Activated CD4-positive, alpha-beta T cell treated with anti-CD3 and anti-CD28 coated beads for 24 hours (primary cell): ENCODE results near the gene DAAM2.

ENCODE experiments used
- DNase-seq, 2 donors: peaks; one replicate each; pipeline ENCODE4 v3.0.0-alpha.2; 2020; ENCODE audit warnings: low read depth in 2 of 2

The DAAM2 gene

DNA sequence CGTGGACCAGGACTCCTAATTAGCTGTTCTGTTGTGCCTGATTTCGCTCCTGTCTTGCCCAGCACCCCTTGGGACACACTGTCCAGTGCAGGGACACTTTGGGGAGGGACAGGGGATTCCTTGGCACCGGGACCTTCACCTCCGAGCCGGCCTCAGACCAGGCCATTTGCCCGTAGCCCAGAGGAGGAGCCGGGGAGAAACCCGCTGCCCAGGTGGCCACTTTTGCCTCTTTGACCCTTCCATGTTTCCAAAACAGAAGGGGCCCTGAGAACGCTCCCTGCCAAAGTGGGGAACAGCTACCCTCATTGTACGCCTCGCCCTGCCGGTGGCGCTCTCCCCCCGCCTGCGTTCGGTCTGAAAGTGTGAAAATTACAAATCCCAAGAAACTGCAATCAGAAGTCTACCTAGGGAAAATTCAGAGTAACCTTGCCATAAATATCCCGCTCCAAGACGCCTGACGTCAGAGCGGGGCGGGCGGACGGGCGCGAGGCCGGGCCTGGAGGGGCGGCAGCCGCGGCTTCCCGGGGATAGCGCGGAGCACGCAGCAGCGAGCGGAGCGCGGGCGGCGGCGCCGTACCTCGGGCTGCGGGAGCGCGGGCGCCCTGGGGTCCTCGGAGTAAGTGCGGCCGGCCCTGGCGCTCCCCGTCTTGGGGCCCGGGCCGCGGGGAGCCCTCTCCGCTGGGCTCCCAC lies at the start of gene DAAM2:
Gene DAAM2 (plus strand): TSS at position 527 of the 690 bp plus-strand sequence. CDS start 63,927 bp downstream, outside the sequence.
- DNase-seq = no peak

DNA sequence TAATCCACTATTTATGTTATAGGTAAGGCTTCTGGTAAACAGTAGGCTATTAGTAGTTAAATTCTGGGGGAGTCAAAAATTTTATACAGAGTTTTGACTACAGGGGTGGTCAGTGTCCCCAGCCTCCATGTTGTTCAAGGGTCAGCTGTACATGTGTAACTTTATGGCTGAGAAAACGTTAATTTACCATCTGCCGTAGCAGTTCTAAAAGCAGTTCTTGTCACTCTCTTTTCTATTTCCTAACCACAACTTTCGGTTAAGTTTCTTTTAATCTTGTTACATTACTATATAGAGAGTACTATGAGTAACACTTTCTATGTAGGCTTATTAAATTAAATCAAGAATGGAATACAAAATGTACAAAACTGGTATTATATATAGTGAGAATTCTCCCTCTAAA lies 45.4 kb upstream of the DAAM2 start:
- DNase-seq = no peak

DNA sequence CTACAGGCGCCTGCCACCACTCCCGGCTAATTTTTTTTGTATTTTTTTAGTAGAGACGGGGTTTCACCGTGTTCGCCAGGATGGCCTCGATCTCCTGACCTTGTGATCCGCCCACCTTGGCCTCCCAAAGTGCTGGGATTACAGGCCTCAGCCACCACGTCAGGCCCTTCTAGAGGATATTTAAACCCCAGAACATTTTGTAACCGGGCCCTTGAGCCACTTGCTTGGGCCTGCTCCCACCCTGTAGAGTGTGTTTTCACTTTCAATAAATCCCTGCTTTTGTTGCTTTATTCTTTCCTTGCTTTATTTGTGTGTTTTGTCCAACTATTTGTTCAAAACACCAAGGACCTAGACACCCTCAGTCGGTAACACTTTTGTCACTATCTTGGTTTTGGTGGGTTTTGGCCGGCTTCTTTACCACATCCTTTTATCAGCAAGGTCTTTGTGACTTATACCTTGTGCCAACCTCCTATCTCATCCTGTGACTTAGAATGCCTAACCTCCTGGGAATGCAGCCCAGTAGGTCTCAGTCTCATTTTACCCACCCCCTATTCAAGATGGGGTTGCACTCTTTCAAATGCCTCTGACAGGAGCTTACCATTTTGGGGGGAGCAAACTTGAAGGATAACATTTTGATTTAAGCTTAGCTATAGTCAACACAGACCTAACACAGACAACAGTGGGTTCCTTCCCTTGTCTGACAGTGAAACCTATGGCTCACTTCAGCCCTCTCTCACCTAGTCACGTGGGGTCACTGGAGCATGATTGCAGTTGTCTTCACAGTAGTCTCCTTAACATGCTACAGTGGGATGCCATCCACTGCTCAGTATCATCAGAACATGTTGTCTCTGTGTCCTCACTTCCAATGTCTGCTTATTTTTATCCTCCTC lies 39.1 kb upstream of the DAAM2 start:
- no peak for DNase-seq

DNA sequence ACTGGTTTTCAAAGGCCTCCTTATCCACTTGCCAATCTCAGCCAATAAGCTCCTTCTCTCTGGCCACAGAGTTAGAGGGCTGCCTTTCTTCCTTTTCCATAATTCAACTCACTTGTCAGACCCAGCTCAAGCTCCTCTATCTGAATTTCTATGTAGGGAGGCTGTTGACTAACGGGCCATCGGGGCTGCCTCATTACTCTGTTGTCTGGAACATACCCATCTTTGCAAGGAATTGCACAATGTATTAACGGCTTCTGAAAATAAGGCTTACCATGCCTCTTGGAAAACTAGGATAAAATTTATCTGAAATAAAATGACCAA lies 38.5 kb upstream of the DAAM2 start:
- no peak for DNase-seq

DNA sequence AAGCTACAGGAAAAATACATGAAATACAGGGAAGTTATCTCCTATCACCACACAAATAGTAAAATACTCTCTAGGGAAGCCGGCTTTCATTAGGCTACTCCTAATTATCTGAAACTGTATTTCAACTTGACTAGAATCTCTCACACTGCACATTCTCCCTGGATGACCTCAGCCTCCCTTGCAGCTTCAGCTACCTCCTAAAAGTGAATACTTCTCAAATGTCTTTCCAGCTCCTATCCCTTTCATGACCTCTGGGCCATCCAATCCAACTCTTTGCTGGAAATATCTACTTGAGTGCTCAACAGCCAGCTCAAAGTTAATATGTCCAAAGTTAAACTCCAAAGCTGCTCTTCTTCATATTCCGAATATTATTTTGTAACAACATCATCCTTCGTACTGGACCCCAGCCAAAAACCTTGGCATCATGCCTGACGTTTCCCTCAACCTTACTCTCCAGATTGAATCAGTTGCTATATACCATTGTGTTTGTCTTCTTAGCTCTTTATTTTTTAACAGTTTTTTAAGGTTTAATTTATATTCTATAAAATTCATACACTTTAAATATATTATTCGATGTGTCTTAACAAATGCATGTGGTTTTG lies 37.6 kb upstream of the DAAM2 start:
- no peak for DNase-seq

DNA sequence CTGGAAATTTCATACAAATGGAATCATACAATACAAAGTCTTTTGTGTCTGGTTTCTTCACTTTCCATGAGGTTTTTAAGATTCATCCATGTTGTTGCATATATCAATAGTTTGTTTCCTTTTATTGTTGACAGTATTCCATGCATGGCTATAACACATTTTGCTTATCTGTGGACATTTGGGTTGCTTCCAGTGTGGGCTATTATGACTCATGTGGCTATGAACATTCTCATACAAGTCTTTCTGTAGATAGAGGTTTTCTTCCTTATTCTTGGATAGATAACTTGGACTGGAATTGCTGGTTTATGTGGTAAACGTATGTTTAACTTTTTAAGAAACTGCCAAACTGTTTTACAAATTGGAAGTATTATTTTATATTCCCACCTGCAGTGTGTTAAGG lies 36.9 kb upstream of the DAAM2 start:
- DNase-seq = no peak

DNA sequence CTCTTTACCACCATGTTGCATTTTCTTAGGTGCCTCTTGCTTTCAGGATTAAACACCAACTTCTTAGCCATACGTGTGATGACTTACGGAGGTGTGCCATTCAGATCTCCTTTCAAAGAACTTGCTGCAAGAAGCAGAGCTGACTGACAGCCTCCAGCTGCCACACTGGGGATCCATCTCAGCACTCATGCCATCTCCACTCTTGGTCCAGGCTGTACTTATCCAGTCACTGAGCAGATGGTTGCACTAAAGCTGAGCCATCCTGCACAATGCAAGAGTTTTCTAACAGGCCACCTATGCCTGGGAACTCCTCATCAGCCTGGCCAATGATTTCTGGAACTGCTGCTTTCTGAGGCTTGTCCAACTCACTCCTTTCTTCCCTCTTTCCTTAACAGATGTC lies 35.6 kb upstream of the DAAM2 start:
- DNase-seq = no peak

DNA sequence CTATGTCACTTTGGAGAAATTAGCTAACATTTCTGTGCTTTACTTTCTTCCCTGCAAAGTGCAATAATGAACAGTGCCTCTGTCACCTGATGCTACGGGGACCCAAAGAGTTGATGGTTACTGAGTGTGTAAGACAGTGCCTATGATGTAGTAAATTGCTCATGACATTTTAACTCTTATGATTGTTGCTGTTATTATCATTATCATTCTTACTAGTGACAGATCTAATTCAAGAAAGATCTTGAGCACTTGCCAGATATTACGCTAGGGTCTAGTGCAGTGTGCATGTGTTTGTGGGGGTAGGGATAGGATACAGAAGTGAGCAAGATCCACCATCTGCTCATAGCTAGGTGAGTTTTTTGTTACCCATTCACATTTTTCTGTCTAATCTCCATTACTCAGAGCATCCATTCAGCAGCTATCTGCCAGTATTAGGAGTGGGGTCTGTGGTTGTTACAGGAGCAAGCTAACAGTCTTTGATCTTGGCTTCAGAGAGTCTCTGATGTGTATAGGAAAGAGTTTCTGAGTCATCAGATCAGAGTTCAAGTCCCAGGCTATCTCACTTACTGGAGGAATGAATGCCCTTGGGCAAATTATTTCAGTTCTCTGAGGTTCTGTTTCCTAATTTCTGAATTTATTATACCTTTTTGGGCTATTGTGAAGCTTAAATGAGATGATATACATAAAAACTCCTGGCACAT lies 33.1 kb upstream of the DAAM2 start:
- no peak for DNase-seq

DNA sequence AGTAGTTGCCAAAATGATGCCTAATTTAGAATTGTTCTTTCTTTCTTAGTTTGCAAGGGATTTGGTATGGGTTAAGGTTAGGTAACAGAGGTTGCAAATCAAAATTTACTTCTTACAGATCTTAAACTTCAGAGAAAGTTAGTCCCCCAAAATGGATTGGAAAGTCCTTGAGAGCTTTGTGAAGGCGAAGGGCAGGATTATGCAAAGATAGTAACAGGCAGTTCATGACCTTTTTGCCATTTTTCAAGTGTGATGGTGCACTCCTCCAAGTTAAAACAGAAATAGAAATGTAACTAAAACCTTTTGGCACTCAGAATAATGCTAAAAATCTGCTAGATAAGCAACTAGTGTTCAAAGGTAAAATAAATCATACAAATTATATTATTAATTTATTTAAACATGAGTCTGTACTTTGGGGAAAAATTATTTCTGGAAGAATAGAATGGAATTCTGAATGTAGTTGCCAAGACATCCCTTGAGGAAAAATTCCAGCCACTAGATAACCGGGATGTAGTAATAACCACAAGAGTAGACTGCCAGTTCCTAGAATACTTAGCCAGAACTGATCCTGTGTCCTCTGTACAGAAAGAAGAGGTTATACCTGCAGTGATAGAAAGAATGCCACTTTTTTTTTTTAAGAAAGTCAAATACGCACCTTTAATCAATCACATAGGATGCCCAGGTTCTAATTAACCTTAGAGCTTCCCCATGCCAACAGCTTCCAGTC lies 31.8 kb upstream of the DAAM2 start:
- no peak for DNase-seq

DNA sequence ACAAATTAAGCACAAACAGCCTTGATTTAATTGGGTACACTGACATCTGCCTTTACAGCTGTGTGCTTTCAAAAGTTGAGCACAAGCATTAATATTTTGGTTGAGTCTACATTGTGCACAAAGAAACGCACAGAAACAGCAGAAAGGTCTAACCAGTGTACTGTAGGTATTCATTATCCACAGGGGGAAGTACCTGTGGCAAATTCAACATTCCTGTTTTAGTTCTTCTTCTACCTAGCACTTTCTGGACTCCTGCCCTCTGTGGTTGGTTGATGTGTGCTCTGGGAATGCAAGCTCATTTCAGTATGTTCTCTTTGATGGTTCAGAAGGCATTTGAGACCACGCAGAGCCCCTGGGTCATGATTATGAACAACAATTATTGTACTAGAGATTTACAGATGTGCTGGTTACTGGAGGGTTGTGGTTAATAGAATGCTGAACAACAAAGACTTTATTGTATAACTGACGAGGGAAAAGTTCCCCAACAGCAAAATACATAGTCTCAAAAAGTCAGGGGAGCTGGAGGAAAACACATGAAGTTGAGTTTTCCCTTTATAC lies 26.6 kb upstream of the DAAM2 start:
- DNase-seq = no peak

DNA sequence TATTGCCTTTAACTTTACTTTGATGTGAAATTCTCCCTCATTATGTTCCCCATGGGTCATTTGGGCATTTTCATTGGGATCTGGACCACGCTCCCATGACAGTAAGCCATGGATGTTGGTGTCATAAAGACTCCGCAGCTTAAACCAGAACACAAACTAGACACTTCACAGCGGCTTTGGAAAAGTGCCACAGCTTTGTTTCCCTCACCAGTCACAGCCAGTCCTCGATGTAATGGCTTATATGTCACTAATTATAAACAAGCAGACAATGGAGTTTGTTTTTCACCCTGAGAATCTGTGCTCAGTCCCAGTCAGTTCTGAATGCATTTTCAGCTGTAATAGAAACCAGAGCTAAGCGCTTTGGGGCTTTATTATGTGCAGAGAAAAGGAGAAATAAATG lies 23.2 kb upstream of the DAAM2 start:
- DNase-seq = no peak

DNA sequence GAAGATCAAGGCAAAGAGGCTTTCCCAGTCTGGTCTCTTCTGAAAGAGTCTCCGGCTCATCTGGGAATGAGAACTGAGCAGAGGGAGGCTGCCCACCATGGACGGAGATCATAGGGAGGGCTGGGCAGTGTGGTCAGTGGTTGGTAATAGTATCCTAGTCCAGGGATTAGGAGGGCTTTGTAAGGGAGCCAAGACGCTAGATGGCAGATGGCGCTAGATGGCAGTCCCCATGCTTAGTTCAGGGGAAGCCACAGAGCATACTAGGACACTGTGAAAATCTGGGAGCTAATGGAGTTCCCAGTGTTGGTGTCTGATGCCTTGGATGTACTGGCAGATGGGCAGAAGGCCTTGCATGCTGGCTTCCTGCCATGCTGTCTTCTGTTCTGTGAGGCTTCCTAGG lies 21.7 kb upstream of the DAAM2 start:
- no peak for DNase-seq

DNA sequence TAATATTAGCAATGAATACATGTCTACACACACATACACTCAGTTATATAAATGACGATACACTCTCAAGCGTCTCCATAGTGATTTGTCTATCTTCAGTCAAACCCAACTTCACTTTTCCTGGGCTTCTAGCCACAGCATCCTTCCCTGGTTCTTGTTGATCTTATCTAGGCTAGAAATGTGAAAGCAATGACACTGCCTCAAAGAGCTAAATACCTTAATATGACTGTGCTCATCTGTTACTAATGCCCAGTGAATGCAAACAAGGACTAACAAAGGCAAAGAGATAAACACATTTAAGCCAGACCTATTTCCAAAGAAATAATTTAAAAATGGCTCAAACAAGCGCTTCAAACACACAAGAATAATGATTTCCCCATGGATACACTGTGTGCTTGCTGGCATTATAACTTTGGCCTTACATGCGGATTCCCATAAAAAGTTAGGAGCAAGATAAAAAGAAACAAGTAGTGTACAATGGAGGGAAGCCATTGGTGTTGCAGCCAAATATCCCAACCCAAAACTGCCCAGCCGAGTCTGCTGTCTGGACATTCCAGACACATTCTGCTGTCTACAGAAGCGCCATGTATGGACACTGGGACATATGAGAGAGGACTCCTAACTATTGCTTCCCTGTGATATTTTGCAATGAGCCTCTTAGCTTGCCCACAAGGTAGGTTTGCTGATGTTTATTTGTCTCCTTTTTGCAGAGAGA lies 19.5 kb upstream of the DAAM2 start:
- DNase-seq = no peak

DNA sequence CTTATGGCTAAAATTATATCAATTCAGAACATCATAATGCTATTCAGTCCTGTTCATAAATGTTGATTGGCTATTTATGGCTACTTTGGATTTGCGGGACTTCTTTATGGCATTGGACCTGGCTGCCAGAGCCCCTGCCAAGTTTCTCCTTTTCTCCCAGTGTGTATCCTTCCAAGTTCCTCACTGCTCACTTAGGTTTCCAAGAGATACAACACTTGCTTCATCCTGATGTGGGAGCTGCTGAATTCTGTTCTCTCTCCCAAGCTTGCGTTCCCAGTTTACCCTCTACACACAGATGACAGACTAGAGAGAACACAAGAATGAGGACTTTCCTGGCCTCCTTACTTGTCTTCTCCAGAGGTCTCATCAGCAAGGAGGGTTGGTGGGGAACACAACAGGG lies 18.4 kb upstream of the DAAM2 start:
- DNase-seq = no peak

DNA sequence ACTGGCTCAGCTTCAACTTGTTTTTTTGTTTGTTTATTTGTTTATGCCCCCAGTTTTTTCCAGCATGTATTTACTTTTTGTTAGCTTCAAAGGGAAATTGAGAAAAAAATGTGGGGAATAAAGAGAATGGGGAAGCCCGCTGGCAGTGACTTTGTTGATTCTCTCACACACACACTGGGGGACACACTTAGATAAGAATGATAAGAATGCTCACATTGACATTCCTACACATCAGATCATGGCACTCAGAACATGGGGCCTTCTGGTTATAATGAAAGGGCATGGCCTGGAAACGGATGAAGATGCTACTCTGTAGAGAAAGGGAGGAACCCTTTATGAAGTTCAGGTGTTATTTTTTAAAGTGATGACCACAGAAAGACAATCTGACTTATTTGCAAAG lies 15.6 kb upstream of the DAAM2 start:
- DNase-seq = no peak

DNA sequence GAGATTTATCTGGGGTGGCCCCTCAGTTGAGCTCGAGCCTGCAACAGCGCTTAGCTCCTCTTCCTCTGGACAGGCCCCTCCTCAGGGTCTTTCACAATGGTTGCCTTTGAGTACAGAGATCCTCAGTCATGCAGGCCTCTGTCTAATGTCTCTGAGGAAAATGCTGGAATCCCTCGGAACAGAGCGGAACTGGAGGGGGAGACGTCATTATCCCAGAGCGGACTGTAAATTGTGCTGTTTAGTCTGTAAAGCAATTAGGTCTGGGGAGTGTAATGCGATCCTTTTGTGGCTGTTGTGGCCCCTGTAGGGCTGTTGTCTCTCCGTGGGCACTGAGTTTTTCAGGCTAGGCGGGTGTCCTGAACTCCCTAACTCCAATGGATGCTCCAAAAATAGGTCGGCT lies 15.0 kb upstream of the DAAM2 start:
- DNase-seq = no peak

DNA sequence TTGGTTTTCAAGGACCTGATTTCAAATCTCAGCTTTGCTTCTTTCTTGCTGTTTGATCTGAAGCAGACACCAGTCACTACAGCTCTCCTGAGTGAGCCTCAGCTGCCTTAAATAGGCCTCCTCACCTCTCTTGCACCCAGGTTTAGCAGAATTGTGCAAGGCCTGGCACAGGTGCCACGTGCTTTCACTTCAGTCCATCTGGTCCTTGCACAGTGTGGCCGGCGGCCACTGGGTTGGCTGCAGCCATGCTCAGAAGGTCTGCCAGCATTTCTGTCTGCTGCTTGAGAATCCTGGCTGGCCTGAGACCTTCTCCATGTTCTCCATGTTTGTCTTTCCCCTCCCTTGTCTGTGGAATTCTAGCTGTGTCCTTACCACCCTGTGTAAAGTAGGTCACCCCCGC lies 14.5 kb upstream of the DAAM2 start:
- DNase-seq = no peak

DNA sequence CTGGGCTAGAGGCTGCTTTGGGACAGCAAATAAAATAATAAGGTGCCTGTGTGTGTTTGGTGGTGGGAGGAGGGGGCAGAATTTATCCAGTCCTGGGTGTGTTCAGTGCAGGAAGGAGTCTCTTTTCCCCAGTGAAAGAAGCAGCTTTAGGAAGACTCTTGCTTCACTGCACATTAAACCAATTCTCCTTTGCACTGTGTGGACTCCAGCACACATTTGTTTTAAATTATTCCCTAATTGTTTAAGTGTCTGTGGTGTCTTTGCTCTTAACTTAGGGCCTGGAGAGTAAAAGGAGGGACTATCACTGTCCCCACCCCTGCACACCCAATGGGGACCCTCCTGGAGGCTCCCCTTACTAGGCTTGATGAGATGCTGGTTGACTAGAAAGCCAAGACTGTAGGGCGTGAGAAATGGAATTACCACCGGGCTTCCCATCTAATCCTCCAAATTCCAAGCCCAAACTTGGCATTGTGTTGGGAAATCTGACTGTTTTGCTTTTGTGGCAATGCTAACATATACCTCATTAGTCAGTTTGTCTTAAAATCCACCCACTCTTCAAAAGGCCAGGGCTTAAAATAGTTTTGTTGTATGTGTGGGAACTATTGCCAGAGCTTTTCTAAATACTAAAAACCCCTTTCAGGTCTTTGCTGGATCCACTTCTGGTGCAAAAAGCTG lies 13.5 kb upstream of the DAAM2 start:
- no peak for DNase-seq

DNA sequence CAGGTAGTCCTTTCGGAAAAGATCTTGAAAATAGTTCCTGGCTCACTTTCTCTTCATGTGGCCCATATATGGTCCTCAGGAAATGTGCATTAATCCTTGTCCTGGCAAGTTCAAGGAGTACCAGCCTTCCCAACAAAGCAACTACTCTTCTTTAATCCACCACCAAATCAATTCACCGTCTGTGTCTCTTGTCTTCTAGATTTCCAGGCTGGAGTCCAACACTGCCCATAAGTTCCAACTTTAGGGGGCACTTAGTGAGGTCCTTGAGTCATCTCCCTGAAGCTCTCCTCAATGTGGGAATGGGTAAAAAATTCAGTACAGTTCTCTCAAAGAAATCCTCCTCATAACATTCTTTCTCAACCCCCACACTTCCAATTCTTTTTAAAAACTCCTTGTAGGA lies 6.9 kb upstream of the DAAM2 start:
- DNase-seq = no peak

DNA sequence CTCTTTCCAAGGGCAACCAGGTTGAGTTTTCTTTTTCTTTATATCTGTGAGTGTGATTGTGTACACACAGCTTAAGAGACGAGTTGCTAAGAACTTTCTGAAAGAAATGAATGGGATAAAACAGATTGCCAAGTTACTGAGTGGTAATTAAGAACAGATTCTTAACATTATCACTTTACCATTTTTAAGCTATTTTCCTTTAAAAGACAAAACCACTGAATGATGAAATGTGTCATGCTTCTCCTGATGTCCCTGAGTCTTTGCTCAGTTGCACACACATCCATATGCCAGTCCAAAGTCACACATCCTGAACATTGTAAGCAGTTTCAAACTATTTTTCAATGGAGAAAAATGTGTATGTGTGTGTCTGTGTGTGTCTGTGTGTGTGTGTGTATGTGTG lies 5.5 kb upstream of the DAAM2 start:
- no peak for DNase-seq
